ENCODE measurements around the gene NEFH.
"Not testable (repeated sequence)": the region's sequence is repeated elsewhere in the genome, so short reads cannot be mapped to it uniquely, and the experiment has no call there.

NEFH gene, protein sequence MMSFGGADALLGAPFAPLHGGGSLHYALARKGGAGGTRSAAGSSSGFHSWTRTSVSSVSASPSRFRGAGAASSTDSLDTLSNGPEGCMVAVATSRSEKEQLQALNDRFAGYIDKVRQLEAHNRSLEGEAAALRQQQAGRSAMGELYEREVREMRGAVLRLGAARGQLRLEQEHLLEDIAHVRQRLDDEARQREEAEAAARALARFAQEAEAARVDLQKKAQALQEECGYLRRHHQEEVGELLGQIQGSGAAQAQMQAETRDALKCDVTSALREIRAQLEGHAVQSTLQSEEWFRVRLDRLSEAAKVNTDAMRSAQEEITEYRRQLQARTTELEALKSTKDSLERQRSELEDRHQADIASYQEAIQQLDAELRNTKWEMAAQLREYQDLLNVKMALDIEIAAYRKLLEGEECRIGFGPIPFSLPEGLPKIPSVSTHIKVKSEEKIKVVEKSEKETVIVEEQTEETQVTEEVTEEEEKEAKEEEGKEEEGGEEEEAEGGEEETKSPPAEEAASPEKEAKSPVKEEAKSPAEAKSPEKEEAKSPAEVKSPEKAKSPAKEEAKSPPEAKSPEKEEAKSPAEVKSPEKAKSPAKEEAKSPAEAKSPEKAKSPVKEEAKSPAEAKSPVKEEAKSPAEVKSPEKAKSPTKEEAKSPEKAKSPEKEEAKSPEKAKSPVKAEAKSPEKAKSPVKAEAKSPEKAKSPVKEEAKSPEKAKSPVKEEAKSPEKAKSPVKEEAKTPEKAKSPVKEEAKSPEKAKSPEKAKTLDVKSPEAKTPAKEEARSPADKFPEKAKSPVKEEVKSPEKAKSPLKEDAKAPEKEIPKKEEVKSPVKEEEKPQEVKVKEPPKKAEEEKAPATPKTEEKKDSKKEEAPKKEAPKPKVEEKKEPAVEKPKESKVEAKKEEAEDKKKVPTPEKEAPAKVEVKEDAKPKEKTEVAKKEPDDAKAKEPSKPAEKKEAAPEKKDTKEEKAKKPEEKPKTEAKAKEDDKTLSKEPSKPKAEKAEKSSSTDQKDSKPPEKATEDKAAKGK

DNA sequence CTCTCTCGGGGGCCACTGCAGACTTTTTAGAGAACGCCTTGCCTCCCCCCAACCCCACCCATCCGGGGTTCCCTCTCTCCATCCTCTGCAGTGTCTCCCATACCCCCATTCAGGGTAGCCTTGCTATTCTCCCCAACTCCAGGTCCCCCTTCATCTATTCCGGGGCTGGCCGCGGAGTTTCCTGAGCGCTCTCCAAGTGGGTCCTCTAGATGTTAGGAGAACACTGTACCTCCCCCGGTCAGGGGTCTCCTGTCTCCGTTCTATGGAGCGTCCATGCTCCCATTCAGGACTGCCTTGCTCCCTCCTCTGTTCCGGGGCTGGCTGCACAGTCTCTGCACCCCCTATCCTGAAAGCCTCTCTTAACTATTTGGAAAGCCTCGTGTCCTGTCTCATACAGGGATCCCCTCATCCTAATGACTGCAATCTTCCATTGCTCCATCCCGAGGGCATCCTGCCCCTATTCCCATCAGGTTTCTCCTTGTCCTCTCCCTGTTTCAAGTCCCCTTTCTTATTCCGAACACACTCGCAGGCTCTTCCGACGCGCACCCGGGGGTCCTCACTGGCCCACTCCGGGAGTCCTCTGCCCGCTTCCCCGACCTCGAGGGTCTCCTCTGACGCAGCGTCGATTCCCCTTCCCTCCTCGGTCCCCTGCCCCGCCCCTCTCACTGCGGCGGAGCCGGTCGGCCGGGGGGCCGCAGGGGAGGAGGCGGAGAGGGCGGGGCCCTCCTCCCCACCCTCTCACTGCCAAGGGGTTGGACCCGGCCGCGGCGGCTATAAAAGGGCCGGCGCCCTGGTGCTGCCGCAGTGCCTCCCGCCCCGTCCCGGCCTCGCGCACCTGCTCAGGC, at the start of gene NEFH:
NEFH (plus strand) TSS at position 802 of the 845 bp plus-strand sequence. CDS start 45 bp downstream, outside the sequence.
- no peak for DNase-seq

DNA sequence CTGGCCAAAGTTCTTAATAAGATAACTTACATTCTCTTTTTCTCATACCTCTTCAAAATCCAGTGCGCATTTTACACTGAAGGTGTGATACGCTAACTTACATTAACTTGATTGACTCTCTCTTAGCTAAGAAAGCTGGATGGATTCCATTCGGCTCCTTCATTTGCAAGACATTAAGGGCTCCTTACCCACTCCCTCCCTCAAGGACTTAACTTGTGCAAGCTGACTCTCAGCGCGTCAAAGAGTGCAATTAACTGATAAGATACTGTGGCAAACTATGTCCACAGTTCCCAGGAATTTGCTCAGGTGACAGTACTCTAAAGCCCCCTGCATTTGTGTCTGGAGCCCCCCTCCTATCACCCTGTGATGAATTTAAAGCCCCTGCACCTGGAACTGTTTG, 48.0 kb upstream of the NEFH start:
- no peak for DNase-seq

DNA sequence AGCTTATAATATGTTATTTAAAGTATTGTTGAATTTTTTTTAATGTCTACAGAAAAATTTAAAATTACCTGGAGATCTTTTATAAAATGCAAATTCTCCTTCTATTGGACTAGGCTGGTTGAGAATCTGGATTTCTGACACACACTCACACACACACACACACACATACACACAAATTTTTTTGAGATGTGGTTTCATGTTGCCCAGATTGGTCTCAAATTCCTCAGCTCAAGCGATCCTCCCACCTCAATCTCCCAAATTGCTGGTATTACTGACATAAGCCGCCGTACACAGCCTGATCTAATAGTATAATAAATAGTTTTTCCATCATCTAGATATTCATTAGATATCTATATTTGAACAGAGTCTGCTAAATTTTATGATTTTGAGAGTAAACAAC, 46.2 kb upstream of the NEFH start:
- DNase-seq = no peak

DNA sequence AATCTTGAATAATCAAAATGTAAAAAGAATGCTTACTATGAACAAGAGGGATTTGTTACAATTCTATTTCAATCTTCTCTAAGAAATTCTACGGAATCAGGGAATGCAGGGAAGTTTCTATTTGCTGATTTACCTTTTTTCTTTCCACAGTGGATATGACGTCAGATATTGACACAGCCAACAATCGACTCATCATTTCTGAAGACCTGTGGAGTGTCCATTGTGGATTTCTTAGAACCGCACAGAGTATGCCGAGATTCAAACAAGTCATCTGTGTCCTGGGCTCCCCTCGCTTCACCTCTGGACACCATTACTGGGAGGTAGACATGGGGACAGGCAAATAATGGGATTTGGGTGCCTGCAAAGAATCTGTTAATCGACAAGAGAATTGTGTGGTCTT, 45.7 kb upstream of the NEFH start:
- DNase-seq = no peak

DNA sequence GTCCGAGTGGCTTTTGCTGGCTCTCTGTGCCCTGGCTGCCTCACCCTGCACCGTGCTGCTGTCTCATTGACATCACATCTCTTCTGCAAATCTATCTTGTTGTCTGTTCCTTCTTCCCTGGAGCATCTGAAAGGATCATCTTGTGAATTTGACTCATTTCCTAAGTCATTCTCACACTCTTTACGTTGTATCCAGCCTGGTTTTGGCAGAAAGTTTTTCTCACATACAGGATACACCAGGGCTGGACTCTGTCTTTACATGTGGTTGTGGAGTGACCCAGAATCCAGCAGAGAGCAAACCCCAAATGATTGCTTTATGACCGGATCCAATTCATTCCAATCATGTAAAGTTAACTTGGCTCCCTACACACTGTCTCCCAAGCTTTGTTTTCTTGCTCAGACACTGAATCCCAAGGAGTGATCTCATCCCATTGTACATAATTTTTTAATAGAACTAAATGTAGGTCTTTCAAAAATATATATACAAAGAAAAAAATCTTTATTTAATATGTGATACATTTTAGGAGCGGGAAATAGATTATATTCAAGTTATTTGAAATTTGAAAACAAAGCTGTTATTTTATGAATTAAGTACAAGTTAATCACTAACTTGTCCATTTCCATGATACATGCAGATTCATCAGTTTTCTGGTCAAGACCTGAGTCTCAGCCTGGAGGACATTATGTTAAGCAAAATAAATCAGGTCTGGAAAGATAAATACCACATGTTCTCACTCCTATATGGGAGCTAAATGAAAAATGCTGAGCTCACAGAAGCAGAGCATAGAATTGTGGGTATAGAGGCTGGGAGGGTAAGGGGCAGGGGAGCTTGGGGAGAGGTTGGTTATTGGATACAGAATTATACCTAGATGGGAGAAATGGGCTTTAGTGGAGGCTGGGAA, 44.5 kb upstream of the NEFH start:
- no peak for DNase-seq

DNA sequence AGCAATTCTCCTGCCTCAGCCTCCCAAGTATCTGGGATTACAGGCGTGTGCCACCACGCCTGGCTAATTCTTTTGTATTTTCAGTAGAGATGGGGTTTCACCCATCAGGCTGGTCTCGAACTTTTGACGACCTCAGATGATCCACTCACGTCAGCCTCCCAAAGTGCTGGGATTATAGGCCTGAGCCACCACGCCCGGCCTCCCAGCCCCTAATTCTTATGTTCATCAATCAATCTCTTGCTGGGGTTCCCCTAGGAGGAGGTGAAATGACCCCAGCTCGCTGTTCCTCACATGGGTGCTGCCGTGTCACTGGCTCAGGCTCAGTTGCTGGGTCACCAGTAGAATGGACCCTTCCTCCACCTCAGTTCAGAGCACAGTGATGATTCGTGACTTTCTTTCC, 41.7 kb upstream of the NEFH start, which contains the start of gene RFPL1:
RFPL1 (plus strand) TSS at position 301 of the 400 bp plus-strand sequence.
- DNase-seq = not testable (repeated sequence)

DNA sequence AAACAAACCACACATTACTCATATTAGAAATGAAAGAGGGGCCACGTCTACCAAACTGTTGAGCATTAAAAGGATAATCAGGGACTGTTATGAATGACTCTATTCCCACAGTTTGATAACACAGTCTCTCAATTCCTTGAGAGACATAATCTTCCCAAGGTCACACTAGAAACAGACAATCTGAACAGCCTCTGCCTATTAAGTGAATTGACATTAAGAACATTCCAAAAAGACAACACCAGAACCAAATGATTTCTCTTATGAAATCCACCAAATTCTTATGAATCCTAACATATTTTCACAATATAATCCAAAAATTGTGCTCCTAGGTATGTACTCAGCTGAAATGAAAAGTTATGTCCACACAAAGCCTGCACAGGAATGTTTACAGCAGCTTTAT, 37.0 kb upstream of the NEFH start:
- DNase-seq = no peak

DNA sequence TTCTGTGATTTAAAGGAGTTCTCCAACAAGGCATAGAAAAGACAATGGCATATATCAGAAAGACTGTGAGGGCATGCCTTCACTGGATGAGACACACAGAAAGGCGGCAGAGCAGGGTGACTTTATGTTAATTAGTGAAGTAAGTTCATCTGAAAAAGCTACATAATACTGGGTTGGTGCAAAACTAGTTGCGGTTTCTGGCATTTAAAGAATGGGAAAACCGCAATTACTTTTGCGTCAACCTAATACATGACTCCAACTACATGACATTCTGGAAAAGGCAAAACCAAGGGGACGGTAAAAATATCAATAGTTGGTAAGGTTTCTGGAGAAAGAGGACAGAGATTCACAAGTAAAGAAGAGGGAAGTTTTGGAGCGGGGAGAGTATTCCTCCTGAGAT, 36.6 kb upstream of the NEFH start:
- no peak for DNase-seq

DNA sequence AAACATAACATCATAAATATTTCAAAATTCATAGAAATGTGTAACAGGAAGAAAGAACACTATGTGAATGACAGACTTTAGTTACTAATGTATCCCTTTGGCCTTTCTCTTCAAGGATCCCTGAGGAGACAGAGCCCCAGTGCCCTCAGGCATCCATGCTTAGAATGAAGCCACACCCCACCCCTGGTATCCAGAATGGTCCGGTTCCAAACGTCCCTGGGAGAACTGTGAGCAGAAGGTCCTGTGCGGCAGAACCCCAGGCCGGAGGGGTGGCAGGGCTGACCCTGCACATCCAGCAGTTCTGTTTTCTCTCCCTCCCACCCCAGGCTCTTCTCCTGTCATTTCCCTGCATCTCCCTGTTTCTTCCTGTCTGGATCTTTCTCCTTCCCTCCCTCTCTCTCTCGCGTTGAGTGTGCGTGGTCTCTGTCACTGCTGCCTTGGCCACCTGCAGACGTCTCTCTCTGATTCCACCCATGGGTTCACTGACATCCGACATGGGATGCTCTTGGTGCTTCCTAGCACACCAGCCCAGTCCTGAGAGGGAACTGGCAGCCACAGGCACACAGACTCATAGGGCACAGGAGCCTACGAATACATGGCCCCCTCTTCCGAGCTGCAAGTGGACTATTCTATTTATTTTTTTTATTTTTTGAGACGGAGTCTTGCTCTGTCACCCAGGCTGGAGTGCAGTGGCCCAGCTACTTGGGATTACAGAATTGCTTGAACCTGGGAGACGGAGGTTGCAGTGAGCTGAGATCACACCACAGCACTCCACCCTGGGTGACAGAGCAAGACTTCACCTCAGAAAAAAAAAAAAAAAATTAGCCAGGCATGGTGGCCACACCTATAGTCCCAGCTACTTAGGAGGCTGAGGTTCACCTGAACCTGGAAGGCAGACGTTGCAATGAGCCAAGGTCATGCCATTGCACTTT, 35.9 kb upstream of the NEFH start:
- no peak for DNase-seq

DNA sequence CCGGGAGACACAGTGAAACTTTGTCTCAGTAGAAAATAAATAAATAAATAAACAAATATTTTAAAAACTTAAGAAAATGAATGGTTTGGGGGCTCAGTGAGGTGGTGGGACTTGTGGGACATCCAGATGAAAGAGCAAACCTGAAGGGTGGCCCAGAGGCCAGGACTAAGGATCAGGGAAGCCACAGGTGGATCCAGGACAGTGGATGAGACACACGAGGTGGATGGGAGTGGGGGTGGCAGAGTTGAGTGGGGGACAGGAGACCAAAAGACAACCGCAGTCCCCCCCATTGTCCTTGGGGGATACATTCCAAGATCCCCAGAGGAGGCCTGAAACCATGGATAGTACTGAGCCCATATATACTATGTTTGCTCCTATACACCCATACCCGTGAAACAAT, 34.5 kb upstream of the NEFH start:
- DNase-seq = no peak

DNA sequence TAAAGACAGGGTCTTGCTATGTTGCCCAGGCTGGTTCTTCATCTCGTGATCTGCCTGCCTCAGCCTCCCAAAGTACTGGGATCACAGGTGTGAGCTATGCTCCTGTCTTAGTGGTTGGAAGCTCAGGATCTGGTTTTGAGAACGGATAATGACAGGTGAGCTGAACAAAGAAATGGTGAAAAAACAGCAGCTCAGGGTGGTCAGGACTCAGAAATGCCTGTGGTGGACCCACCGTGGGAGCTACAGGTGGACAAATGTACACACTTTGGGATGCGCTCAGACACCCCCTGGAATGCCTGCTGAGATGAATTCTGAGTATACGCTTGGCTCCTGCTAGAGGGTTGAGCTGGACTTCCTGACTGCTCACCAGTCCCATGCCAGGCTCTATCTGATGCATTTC, 32.1 kb upstream of the NEFH start:
- DNase-seq = no peak

DNA sequence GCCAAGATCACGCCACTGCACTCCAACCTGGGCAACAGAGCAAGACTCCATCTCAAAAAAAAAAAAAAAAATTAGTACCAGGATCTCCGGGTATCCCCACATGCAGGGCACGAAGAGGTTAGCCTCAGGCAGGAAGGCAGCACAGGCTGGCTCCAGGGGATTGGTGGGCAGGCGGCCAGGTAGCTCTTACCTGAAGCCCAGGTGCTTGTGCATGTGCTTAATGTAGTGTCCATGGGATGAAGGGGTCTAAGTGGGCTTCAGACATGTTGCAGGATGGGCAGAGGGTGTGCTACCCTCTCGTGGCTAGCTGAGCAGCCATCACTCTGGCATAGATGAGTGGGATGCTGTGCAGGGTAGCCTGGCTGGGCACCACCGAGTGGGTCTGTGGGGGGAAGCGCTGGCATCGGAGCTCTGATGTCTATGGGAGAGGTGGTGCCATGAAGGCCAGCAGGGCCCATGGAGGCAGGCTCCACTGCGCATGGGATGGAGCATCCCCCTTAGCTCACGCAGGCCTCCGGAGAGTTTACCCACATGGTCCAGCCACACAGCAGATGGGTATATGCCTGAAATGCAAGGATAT, 30.6 kb upstream of the NEFH start:
- DNase-seq = no peak

DNA sequence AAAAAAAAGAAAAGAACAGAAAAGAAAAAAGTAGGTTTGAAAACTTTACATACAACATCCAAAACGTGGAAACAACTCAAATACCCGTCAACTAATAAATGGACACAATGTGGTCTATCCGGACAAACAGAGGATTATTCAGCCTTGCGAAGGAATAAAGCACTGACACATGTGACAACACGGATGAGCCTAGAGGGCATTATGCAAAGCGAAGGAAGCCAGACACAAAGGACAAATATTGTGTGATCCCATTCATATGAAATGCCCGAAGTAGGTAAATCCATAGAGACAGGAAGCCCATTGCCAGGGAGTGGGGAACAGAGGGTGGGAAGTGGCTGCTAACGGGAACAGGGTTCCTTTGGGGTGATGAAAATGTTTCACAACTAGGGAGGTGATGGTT, 29.8 kb upstream of the NEFH start:
- DNase-seq = no peak

DNA sequence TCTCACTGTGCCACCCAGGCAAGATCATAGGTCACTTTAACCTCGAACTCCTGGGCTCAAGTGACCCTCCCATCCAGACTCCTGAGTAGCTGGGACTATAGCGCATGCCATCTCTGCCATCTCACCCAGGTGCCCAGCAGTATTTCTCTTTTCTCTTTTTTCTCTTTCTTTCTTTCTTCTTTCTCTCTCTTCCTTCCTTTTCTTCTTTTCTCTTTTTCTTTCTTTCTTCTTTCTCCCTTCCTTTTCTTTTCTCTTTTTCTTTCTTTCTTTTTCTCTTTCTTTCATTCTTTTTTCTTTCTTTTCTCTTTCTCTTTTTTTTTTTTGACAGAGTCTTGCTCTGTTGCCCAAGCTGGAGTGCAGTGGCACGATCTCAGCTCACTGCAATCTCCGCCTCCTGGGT, 28.2 kb upstream of the NEFH start:
- no peak for DNase-seq

DNA sequence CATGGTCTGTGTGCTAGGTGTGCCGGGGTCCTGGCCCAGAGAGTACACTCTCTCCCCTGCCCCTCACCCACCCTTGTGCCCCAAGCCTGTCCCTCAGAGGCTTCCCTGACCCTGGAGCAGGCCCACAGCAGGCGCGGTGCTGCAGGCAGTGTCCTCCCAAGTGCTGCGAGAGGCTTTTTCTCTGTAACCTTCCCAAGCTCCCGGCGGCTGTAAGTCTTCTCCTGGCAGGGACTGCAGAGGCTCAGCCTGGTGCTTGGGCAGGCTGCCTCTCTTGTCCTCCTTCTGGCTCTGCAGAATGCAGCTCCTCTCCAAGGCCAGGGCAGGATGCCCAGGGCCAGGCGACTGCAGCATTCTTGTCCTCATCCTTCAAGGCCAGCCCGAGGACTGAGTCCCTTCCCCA, 25.7 kb upstream of the NEFH start:
- no peak for DNase-seq

DNA sequence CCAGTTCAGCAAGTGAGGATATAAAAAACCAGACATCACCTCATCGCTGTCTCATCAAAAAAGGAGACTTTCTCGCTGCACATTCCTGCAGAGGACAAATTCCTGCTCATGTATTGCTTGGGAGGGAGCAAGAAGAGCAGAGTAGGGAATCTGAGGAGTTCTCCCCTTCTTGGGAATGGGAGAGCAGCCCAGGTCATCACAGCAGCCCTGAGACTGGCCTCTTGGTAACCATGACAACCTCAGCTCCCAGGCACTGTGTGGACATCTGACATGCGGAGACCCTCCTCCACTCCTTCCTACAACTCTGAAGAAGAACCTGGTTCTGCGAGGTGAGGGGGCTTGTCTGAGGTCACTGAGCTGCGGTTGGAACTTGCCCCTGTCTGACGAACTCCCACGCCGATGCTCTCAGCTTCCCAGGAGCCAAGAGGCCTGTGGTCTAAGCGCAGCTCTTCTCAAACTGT, 23.8 kb upstream of the NEFH start:
- DNase-seq = no peak

DNA sequence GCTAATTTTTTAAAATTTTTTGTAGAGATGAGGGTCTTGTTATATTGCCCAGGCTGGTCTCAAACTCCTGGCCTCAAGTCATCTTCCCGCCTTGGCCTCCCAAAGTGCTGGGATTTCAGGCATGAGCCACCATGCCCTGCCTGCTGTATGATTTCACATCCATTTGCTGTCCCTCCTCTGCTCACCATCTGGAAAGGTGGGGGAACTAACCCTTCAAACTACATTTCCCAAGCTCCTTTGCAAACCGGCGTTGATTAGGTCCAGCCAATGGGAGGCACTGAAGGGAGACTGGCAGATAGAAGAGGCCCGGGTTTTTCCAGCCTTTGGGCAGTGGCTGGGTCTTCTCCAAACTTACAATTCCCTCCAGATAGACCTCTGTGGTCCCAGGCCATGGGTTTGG, 22.3 kb upstream of the NEFH start:
- no peak for DNase-seq

DNA sequence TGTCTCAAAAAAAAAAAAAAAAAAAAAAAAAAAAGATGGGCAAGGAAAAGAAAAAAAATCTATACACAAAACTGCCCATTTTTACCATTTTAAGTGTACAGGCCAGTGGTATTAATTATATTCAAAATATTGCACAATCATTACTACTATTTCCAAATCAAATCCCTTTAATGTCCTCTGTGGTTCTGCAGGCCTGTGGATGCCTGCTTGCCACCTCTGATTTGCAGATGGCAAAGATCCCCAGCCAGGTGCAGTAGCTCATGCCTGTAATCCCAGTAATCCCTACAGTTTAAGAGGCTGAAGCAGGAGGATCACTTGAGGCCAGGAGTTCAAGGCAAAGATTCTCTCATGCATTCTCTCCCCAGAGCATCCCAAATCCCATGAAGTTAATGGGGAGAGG, 21.5 kb upstream of the NEFH start:
- no peak for DNase-seq

DNA sequence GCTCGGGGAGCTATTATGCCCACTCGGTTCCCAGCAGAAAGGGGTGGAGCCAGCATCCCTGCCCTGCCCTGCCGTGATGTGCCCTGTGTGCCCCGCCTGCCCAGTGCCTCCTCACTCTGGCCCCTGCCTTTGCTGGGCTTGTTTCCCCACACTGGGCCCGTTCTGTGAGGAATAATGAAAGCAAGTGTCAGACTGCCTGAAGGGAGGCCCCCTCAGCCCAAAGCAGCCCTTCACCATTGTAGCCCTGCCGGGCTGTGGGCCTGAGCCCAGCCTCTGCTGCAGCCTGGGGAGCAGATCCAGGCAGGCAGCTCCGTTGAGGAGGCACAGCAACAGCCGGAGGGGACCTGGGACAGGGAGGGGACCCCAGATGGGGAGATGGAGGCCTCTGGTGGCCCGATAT, 20.2 kb upstream of the NEFH start:
- DNase-seq = no peak

DNA sequence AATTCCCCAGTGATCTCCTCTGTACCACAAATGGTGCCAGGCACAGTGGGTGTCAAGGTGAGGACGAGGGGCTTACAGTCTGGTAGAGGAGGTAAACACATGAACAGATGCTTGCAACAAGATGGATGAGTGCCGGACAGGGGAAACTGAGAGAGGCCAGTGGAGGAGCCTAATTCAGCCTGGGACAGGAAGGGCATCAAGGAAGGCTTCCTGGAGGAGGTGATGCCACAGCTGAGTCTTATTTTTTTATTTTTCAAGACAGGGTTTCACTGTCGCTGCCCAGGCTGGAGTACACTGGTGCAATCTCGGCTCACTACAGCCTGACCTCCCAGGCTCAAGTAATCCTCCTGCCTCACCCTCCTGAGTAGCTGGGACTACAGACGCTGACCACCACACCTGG, 18.8 kb upstream of the NEFH start:
- no peak for DNase-seq
